OCI-LY7 (cell line): ENCODE results near the gene MYZAP.

ENCODE experiments used
- CTCF ChIP-seq: fragments of 200-600 bp; sonication (generic); conservative IDR thresholded peaks from 2 replicates; pipeline ENCODE4 v1.5.1; 2014; ENCODE audit warnings: mild to moderate bottlenecking, antibody characterized with exemption, low read length, moderate library complexity, mixed read lengths
- EZH2phosphoT487 ChIP-seq: fragments of 200-600 bp; sonication (generic); IDR thresholded peaks from 2 replicates; pipeline ENCODE4 v1.6.1; 2018; ENCODE audit warnings: low read depth, borderline replicate concordance, mild to moderate bottlenecking, mixed run types, antibody characterized with exemption, low read length, moderate library complexity, mixed read lengths

GRCh38 chr15:57583720-57584119 lies 8.0 kb upstream of the MYZAP start:
- TF ChIP-seq CTCF (no peak), EZH2phosphoT487 (no peak)
